Testis (tissue), 2 donors: ENCODE results near the gene MARCHF3.

Experiments used
- CTCF ChIP-seq, 3 experiments: fragments of 450-650 bp in 2 of 3; fragments of 200-600 bp in 1 of 3; sonication (generic) in 1 of 3; IDR thresholded peaks; one replicate each; pipeline ENCODE4 v1.5.1; 2016 to 2019; ENCODE audit warnings: antibody characterized with exemption in 3 of 3, mild to moderate bottlenecking in 2 of 3, moderate library complexity in 1 of 3
- POLR2A ChIP-seq: fragments of 450-650 bp; IDR thresholded peaks from one replicate; pipeline ENCODE4 v1.6.1; 2017; ENCODE audit warnings: antibody characterized with exemption, mild to moderate bottlenecking, moderate library complexity

GRCh38 chr5:127070243-127070642, 39.9 kb upstream of the MARCHF3 start:
- no peak for TF ChIP-seq CTCF (IDR thresholded peaks at IDR 0.05)
- no peak for TF ChIP-seq POLR2A
